CD4-positive, alpha-beta T cell treated with Interleukin-1 beta for 1 hour (primary cell): ENCODE measurements around the gene SYNJ2.

Experiments
- DNase-seq, 2 donors: peaks; one replicate each; pipeline ENCODE4 v3.0.0-alpha.2; 2020 to 2022

SYNJ2 gene

DNA sequence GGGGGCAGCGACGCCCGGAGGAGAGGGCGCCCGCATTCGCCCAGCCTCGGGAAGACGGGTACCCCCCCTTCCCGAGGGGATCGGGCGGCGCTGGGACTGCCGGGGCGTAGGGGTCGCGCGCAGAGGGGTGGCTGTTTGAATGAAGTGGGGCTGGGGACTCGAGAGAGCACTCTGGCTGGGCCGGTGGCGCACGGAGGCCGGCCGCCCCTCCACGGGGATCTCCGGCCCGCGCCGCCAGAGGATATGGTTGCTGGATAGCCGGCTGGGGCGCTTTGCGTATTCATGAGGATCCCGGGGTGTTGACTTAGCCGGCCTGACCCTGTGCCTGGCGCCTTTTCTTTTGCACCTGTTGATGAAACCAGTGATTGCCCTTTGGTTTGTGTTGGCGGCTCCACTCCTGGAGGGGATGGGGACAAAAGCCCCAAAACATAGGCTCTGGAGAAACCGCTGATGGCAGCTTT, 469 bp downstream of the SYNJ2 start:
- peak; percentile 25 to 38 for DNase-seq

DNA sequence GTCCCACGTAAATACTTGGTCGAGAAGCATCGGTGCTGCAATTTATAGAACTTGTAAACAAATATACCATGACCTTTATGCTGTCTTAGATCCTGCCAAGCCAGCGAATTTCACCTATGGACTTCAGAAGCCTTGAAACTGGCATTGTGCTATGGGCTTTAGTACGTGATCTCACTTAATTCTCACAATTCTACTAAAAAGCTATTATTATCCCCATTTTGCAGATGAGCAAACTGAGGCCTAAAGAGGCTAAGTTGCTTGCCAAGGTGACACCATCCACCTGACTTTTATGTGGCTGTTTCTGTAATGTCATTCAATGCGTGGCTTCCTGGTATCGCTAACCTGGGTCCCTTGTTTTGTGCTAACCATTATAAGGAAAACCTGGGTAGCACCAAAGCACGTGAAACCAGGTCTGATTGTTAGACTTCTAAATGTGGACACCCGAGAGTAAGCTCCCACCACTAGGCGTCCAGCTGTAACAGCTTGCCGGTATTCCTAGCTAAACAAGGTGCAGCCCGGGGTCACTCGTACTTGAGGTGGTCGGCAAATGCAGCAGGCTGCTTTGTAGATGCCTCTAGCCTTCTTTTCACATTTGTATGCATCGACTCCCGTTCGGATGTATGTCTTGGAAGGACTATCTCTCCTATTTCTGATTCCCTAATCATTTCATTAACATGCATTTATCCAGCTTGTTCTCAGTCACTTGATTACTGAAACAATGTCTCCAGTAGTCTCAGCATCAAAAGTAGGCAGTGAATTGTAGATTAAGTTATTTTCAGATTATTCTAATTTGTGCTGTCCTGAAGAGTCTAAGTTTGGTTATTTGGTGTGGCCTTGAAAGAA, 1.1 kb downstream of the SYNJ2 start:
- no peak for DNase-seq

DNA sequence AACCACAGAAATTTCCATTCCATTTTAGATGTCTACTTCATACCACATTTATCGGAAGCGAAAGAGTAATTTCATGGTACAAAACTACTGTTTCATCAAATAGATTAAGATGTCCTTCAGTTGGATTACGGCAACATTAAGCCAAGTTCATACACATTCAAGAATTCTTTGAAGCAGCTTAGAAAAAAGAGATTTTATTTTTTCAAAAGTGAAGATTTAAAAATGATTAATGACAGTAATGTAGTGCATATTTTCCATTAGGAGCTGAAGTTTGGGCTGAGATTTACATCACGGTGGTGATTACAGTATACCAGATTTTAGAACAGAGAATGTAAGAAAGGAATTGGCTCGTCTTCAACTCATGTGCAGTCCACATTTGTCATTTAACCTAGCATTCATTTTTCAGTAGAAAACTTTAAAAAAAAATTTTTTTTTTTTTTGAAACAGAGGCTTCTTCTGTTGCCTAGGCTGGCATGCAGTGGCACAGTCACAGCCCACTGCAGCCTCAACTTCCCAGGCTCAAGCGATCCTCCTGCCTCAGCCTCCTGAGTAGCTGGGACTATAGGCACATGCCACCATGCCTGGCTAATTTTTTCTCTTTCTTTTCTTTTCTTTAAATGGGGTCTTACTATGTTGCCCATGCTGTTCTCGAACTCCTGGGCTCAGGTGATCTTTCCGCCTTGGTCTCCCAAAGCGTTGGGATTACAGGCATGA, 1.9 kb downstream of the SYNJ2 start:
- no peak for DNase-seq

DNA sequence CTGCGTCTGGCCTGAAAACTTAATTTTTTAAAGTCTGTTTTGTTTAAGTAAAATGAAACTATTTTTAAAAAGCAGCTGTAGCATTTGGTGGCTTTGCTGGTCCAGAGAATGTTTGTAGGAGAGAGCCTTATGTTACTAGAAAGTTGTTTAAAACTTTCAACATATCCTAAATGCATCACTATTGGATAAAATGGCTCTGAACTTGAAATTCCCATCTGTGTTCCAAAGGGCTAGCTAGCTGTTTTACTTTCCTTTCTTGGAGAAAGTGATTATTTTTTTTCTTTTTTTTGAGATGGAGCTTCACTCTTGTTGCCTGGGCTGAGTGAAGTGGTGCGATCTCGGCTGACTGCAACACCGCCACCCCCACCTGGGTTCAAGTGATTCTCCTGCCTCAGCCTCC, 2.5 kb downstream of the SYNJ2 start:
- DNase-seq: no peak

DNA sequence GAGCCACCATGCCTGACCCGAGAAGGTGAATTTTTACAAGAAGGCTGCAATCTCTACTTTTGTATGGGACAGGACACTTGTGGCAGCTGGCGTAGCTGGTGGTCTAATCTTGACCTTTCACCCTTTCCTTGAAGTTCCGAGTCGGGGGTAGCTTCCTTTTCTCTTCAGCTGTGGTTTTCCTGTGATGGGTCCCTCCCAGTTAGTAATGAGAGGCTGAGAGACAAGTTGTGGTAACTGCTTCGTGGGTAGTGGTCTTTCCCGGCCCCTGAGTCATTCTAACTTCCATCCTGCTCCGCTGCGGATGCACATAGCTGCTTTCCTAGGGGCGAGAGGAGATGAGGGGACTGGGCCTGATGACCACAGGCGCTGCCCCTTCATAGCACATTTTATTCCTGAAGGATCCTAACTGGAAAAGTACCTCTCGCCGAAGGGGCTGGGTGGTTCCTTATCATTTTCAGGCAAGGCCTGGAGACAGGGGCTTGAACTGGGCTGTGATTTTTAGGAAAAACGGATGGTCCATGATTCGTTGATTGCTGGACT, 3.1 kb downstream of the SYNJ2 start:
- DNase-seq: no peak

DNA sequence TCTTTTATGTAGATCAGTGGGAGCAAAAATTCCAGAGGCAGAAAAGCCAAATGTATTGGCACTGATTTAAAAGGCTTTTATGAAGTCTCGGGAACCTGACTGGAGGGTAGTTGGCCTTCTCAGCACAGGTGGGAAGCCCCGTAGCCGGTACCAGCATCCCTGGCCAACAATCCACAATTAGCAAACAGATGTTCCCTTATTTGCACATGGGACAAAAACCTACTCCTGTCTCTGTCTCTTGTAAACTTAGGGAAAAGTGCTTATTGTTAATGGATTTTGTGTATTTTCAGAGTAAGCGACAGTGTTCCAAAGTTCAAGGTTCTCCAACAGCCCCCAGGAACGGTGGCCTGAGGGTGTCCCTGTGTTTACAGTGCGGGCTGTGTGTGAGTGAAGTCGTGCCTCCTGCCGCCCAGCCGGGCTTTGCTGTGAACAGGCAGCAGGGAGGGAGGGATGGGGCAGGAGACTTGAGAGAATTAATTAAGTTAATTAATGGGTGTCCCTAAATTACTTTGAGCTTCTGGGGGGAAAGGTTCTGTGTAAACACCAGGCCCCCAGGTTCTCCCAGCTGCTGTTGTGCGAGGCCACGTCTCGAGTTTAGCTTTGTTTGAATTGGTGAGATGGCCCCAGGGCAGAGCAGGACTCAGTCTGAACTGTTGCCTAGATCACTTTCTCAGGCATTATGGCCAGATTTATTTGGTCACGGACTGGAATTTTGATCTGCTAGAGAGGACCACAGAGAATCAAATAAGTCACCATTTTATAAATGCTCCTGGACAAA, 3.9 kb downstream of the SYNJ2 start:
- no peak for DNase-seq

DNA sequence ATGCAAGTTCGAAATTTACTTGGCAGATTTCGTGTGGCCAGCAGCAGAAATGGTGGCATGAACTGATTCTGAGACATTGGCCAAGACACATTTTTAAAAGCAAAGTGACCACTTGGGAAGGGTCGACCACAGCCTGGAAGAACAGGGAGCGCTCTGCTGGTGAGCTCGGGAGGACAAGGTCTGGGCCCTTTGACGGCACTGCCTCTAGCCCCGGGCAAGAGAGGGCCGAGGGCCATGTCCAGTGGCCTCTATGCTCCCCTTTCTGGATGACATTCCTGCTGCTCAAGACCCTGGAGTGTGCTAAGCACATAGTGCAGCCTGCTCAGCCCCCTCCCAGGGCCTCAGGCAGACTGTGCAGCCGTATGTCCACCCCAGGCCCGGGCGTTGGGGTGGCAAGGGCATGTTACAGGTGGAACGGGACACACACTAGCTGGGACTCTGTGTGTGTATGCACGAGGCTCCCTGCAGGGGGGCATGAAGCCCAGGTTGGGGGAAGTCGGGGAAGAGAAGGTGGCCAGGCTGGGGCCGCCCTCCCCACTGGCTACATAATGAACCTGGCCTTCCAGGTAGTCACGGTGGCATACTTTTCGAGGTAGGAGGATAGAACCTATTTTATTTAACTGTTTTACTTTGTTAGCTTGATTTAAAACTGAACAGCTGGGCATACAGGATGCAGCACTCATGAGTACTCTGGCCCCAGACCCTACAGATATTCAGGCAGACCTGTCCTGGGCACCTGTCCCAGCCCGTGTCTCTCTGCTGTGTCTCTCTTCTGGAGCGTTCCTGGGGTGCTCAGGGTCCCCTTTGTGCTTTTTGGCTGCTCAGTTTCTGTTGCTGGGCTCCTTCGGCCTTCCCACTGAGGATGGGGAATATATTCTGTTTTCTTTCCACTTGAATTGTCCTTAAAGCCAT, 6.4 kb downstream of the SYNJ2 start:
- no peak for DNase-seq

DNA sequence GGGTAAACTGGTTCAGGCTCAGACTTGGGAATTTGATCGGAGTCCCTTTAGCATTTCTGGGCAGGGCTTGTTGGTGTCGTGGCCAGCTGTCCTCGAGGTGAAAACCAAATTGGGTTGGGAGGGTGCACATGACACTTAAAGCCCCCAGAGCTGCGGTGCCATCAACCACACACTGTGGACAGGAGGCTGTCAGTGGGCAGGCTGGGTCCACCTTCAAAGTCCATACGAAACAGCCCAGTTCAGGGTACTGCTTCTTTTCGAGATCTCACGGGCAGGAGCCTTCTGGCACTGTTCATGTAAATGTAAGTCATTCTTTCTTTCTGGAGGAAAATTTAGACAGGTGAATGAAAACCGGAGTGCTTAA, 7.0 kb downstream of the SYNJ2 start:
- DNase-seq: no peak

DNA sequence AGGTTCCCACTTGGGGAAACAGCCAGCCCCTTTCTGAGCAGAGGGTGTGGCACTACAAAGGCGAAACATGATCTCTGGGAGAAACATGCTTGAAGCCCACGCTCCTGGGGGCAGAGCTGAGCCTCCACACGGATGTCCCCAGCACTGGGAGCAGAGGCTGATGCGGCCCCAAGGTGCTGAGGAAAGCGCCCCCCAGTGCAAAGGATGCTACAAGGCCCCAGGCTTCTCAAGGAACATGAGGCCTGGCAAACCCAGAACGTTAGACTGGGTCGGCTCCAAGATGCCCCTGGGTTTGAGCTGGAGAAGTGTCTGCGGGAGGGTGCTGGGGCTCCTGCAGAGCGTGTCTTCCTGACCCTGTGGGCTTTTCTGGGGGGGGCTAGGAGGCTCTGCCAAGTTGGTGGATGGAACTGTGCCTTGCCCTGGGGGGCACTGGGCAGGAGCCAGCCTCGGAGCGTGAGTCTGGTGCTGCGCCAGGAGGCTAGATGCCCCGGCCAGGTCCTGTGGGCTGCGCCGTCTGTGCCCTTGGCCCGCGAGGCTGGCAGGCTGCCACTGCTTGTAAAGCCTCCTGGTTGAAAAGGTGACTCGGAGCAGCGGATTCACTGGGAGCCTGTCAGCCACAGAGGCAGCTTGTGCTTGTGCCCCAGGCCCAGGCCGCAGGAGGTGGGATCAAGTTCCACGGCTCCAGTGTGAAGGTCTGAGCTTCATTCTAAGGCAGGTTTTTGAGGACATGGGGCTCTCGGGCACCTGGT, 8.1 kb downstream of the SYNJ2 start:
- DNase-seq: no peak

DNA sequence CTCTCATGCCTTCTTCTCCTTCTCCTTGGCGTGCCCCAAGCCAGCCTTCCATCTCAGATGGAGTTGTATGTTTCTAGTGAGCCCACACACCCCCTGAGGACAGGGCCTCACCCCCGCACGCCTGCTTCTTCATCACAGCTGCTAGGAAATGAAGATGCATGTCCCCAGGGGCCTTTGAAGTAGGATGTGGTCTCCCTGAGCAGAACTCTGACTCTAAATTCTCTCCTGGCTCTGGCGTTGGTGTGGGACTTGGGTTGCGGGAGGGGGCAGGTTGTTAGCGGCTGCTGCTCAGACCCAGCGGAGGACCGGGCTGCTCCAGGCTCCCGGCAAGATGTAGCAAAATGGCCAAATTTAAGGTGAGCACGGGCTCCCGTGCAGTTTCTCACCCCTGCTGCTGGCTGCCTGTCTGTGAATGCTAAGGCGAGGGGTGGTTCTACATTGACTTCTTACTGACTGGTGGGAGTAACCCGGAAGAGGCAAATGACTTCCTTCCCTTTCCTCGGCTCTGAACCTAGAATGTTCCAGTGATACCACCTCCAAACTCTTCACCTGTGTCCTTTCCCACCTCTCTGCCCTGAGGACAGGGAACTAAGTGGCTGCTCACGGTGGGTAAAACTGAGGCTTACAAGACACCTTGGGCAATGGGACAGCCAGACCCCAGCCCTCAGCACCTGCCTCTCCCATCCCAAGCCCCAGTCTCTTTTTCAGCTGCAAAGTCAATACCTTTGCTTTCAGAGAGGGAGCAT, 8.8 kb downstream of the SYNJ2 start:
- peak; percentile 5 to 16 for DNase-seq

DNA sequence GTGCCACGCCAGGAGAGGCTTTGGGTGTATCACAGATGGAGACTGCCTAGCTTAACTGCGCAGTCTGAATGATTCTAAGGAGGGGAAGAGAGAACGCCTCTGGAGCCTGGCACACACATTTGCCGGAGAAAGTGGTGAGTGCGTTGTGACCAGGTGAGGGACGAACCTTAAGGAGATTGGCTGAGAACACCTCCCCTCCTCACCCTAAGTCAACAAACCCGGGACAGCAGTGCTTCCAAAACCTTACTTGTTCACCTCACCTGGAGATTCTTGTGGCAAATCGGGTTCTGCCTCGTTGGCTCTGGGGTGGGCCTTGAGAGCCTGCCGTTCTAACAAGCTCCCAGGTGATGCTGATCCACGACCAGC, 9.4 kb downstream of the SYNJ2 start:
- DNase-seq: no peak

DNA sequence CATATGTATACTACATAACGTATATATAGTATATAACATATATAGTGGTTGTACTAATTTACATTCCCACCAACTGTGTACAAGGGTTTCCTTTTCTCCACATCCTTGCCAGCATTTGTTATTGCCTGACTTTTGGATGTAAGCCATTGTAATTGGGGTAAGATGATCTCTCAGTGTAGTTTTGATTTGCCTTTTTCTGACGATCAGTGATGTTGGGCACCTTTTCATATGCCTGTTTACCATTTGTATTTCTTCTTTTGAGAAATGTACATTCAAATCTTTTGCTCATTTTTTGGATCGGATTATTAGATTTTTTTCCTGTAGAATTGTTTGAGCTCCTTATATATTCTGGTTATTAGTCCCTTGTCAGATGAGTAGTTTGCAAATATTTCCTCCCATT, 11.4 kb downstream of the SYNJ2 start:
- no peak for DNase-seq

DNA sequence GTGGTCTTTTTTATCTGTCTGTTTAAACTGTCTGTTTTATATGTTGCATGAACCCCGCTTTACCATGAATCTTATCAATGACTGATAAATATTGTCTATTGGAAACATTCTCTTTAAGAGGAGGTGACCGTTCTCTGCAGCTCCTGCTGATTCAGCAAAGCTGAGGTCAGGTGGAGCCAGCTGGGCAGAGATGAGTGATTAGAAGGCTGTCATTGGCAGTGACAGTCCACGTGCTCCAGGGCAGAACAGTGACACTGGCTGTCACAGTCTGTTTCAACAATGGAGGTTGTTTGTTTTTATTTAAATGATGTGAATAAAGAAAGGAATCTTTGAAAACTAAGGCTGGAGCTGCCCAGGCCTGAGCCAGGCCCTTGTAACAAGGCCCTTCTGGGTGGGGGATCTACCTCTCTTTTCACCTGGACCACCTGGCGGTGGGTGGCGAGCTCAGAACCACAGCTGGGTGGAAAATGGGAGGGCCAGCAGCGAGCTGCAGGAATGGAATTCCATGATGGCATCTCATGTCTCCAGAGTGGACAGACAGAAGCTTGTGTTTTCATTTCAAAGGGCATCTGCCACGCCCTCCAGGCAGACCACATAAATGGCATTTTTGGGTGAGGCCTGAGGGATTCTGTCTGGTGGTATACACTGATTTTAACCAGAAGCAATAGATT, 12.6 kb downstream of the SYNJ2 start:
- DNase-seq: no peak

DNA sequence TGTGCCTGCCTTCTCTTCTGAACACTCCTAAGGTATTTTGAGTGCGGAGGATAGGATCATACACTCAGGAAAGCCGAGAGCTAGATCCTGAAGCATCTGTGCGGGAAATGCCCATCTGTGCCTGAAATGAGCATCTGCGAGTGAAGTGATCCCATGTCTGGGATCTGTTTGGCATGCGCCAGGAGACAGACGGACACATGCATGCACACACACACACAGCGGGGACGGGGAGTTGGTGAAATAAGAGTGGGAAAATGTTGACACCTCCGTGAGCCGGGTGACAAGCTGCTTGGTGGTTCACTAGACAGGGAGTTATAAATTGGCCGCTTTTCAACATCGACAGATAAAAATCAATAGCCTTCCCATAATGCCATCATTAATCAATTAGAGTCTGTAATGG, 13.8 kb downstream of the SYNJ2 start:
- no peak for DNase-seq

DNA sequence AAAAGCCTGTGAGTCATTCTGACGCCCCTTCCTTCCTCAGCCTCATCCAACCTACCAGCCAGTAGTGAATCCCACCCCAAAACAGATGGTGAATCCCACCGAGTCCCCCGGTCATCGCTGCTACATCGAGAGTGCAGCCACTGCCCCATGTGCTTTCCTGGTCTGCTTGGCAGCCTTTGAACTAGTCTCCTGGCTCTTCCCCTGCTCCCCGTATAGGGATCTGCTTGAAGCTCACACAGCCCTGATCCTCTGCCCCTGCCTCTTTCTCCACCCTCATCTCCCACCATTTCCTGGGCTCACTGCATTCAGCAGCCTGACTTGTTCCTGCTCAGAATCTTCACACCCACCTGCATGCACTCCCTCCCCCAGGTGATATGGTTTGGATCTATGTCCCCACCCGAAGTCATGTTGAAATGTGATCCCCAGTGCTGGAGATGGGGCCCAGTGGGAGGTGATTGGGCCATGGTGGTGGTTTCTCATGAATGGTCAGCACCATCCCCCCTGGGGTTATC, 14.6 kb downstream of the SYNJ2 start:
- DNase-seq: no peak

DNA sequence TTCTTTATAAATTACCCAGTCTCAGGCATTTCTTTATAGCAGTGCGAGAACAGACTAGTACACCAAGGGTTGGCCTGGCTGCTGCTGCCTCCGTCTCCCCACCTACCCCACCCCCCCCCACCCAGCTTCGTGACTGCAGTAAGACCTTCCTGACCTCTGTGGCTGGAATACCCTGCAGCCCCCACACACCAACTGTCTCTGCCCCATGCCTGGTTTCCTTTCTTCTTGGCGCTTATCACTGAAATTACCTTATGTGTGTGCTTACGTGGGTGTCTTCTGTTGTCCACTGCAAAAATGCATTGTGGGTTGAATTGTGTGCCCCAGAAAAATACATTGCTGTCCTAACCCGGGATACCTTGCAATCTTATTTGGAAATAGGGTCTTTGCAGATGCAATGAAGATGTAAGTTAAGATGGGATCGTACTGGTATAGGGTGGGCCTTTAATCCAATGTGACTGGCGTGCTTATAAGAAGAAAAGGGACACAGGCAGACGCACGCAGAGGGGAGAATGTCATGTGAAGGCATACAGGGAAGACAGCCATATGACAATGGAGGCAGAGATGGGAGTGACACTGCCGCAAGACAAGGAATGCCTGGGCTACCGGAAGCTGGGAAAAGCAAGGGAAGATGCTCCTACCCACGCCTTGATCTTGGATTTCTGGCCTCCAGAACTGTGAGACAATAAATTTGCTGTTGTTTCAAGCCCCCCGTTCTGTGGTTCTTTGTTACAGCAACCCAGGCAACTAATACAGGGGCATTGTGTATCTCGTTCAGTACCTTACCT, 15.4 kb downstream of the SYNJ2 start:
- DNase-seq: no peak

DNA sequence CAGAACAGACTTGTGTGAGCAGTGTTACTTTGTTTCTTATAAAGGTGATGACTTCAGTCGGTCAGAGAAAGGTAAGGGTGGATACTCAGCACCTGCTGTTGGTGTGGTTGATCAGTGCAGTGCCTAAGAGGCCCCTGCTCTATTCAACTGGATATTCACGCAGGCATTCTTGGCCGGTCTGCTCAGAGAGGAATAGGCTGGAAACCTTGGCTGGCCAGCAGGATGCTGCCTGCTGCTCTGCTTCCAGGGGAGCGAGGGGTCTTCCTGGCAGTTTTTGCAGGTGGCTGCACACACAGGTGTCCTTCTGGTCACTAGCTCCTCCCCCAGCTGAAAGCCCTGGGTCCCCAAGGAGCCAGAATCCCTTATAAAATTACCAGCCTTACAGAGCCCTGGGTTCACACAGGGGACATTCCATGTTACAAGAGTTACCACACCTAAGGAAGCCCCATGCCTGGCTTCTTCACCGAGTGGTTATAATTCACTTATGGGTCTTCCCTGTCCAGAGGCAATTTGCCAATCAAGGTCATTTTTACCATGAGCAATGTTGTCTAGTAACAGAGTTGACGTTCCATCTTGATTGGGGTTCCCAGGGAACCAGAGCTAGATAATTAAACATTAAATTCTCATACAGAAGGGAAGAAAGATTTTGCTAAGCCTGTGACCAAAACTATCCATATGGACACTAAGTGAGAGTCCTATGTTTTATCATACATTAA, 16.4 kb downstream of the SYNJ2 start:
- no peak for DNase-seq

DNA sequence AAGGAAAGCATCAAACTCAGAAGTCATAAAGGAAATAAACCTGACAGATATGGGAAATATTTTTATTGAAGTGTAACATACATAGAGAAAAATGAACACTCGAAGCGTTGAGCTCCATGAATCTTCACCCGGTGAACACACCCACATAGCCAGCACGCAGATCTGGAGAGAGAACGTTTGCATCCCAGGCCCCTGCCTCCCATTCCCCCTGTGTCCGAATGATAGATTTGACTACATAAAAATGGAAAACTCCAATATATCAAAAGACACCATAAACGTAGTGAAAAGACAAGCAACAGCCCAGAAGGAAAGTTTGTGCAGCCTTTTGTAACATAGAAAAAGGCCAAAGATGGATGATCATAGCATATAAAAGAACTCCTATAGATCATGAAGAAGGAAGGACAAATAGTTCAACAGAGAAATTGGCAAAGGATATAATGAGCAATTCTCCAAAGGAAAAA, 17.1 kb downstream of the SYNJ2 start:
- DNase-seq: no peak
